Activated CD4-positive, alpha-beta T cell treated with anti-CD3 and anti-CD28 coated beads for 1 hour (primary cell): ENCODE data around the gene PRKCH.

Source experiments
- DNase-seq: peaks from one replicate; pipeline ENCODE4 v3.0.0-alpha.2; 2020

PRKCH gene

DNA sequence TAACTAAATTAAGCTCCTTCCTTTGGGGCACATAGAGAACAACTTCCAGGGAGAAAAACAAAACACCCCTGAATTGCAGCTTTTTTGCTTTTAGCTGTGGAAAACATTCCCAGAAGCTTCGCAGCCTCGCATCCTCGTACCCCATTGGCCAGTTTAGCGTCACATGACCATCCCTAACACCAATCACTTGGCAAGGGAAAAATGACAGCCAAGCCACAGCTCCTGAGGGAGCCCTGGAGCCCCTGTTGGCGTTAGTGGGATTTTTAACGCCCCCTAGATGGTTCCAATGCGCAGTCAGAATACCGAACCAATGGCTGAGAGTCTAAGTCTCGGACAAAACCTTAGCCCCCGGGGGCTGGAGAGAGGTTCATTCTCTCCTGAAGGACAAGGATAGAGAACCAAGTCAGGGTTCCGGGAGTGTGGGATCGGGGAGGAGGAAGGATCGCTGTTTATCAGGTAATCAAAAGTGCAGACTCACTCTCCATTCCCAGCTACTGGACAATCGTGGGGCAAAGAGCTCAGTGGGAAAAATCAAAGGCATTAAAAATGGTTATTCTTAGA lies 238.3 kb downstream of the PRKCH start:
- DNase-seq, result no peak

DNA sequence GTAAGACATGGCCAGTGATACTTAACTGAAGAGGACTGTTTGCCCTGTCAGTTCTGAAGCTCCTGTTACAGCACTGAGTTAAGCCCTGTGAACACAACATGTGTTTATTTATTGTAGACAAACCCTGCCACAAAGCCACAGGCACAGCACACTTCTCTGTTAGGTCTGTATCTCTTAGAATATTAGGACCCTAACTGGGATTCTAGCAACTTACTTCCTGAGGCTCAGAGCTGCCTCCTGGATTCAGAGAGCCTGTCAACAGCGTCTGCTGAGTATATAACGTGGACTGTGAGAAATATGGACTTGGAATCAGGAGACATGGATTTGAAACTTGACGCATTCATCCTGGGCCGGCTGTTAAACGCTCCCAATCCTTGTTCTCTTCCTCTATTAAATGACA lies 238.9 kb downstream of the PRKCH start:
- DNase-seq, result no peak

DNA sequence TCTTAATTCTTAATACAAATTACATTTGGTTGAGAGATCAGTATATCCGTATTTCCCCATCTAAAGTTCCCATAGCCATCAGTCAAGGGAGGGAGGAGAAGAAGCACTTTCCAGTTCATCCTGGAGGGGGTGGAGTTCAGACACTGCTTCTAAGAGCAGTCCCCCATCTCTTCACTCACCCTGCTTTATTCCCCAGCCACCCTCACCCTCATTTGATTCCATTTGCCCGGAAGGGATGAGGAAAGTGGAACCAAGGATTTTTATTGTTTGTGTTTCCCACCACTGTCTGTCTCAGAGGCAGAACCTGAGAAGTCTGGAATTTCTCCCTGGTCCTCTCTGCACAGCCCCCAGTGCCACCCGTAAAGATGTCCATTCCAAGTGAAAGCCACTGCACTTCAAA lies 239.7 kb downstream of the PRKCH start:
- no peak for DNase-seq

DNA sequence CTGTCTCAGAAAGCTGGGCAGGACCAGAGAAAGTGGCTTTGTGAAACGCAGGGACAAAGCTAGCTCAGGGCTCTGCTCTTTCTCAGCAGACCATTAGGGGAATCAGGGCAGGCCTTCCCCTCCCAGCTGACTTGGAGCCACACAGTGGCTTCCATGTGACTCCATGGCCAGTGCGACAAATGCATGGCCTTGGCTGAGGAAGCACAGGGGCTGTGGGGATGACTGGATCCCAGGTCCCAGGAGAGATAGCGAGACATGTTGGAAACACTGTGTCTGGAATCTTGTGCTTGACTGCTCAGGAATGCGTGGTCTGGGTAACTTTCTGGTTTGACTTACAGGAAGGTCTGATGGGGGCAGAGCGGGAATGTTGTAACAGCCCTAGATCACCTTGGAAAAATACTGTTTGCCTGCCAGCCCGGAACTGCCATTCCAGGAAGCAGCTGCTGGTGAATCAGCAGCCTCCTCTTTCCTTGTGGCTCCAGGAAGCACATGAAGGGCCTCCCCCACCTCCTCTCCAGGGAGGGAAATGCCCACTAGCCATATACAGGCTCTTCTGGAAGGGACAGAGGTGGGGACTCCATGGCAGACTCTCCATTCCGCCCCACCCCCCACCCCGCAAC lies 240.4 kb downstream of the PRKCH start:
- no peak for DNase-seq

DNA sequence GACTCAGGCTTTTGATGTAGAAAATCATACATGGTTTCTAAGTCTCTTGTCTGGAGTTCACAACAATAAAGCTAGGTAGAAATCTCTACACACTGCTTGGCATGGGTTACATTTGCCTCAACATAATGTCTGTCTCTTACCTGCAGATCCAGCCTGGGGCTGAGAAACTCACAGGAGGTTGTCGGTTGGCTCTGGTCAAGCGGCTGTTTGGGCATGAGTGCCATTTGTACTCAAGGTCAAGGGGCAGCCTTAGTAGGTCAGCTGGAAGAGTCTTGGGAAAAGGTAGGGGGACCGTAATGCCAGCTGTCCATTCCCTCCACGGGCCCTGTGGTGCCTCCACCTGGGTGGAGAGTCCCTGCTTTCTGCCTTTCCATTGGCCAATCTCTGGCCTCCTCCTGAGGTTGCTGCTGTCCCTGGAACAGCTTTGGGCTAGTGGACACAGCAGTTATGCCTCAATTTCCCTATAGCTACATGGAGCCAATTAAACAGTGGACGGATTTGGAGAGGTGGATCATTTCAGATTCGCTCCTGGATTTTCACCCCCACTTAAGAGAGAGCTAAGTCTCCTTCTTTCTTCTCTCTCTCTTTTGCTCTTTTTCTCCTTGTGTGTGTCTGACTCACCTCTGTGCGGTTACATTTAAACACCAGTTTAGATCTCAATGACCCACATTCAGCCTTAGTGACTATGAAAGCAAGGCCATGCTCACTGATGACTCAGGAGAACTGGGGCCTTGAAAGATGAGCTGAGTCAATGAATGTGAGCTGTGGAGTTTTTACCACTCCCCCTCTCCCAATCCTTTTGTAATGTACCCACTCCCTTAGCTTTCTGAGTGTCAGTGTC lies 241.2 kb downstream of the PRKCH start:
- no peak for DNase-seq

GRCh38 chr14:61563162-61563511 lies 241.8 kb downstream of the PRKCH start:
- no peak for DNase-seq

DNA sequence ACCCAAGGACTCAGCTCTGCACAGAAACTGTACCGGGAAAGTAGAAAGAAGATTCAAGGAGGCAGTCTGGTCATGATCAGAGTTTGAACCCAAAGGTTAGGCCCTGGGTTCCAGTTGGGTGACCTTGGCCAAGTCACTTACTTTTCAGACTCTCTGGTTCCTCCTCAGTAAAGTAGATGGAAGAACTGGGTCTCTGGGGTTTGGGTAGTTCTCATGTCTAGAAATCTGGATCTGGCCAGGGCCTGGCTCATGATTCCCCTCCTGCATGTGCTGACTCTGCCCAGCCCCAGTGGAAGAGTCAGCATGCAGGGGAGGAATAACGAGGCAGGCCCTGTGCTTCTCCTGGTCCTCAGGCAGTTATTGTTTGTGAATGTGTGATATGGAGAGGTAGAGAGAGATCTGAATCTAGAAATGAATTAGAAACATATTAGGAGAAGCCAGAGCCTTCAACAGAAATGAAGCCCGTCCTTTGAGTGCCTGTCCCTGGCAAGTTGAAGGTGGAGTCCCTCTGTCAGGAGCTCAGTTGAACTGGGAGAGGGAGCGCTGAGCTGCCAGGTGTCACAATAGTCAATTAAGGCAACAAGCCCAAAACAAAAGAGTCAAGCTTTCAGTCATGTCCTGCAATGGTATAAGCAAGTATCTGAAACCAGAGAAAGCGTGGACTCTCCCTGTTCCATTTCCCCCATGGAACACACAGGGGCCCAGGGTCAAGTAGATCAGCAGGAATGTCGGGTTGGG lies 242.7 kb downstream of the PRKCH start:
- DNase-seq, result no peak

DNA sequence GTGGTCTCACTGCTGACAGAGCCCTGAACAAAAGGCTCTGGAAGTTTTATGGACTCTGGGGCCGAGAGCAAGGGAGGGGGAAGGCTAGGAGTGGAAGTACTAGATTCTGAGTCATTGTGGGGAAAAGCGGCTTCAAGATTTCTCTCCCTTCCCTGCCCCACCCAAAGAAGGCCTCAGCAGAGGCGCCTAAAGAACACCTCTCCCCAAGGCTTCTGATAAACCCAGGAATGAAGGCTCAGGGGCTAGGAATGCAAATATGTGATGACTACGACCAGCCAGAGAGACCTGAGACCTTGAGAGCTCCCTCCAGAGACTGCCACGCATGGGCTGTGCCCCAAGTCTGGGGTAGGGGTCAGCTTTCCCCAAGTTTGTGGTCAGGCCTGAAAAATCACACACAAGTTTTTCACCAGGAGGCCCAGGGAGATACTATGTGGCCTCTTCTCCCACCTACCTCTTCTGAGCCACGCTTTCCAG lies 243.3 kb downstream of the PRKCH start:
- no peak for DNase-seq

DNA sequence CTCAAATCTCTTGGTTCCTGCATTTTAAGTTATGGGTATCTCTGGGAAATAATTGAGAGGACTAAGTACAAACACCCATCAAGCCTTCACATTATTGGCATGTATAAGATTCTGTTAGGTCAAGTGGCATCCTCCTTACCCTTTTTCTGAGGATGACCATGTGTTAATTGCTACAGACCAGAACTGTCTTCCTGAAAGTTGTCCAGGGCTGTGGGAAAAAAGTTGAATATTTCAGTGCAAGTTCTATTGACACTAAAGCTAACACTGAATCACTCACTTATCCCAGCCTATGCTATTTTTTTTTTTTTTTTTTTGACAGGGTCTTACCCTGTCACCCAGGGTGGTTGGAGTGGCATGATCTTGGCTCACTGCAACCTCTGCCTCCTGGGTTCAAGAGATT lies 243.8 kb downstream of the PRKCH start:
- DNase-seq, result no peak

DNA sequence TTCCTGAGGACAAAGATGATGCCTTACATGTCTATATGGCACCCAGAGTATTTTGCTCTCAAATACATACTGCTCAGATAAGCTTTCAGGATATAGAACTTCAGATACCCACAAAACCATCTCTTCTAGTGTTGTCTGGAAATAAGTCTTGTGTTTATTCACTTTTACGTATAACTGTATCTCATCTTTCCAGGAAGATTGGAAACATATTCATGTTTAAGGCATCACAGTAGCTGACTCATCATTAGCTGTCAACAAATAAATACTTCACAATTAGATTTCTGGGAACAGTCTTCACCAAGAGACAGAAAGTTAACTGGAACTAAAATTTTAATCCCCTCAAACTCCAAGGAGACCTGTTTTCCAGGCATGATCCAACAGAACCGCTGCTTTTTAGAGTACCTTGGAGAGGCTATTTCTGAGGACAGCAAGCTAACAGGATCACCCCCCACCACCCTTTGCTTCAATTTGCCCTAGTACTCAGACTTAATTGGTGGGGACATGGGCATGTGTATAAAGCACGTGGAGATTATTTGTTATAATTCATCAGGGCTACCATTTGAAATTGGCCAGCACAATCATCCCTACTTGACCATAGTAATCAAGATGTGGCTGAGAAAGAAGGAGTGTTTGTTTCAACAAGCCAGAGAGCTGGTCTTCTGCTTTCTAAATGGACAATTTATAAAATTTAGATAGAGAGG lies 244.6 kb downstream of the PRKCH start:
- no peak for DNase-seq

DNA sequence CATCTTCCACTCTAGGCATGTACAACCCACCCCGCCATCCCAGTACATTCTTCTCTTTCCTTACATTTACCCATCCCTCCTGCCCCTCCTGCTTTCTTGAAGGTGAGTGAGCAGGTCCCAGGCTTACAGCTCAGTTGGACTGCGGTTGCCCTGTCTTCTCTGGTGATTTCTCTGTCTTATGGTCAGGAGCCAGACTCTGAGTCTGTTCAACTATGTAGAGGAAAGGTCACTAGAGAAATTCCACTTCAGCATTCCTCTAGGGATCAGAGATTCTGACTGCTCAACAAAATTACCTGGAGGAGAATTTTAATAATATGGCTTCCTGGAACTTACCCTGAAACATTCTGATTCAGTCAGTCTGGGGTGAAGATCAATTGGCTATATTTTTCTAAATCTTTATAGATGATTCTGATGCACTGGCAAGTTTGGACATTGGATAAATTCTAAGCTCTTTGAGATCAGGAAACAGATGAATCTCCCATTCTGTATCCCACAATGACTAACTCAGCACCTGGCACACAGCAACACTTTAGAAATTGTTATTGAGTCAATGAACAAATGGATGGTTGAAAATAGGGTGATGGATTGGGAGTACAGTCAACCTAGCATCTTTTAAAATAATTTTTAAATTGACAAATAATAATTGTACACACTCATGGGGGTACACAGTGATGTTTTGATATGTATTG lies 245.3 kb downstream of the PRKCH start:
- no peak for DNase-seq

DNA sequence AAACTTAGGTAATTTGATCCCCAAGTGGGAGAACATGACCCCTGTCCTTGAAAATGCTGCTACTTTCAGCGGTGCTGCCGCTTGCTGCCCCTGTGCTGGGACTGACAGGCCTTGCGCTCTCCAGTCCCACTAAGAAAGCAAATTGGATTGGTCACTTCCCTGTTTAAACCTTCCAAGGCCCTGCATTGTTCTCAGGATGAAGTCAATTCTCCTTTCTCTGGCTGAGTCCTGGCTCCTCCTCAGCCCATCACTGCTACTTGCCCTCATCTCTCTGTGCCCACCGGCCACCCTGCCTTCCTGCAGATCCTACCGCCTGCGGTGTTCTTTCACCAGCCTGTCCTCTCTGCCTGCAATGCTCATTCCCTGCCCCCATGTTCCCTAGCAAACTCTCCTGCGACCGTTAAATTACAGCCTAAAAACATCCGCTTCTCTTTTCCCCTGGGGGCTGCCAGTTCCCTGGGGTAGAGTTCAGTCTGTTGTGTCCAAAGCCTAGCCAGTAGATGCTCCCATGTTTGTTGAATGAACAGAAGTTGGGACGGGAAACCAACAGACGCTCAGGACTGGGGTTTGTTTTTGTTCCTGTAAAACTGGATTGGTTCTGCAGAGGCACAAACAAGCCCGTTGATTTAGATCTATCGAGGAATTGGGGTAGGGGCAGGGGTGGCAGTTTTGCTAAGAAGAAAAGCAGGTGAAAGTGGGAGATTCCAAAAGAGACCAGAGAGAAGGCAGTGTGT lies 246.6 kb downstream of the PRKCH start:
- DNase-seq, result no peak

DNA sequence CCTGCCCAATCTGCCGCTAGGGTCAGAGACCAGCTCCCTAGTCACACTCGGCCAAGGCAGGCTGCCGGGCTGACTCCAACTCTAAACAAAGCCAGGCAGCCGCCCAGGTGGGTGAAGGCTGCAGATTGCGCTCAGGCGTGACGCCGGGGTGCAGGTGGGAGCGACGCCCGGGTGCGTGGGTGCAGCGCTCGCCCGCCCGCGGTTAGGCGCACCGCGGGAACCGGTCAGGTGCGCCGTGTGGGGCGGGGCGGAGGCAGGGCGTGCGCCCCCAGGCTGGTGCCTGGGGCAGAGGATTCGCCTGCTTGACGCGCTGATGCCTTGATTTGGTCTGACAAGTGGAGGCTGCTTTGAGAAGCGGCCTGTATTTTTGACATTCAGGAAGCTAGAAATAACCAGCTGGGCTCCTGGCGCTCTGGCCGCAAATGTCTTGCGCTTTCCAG lies 247.2 kb downstream of the PRKCH start:
- peak; percentile 37 for DNase-seq

GRCh38 chr14:61569308-61569707 lies 247.9 kb downstream of the PRKCH start:
- no peak for DNase-seq

- no peak for DNase-seq
Observed at GRCh38 chr14:61569812-61570548, 248.6 kb downstream of the PRKCH start.

DNA sequence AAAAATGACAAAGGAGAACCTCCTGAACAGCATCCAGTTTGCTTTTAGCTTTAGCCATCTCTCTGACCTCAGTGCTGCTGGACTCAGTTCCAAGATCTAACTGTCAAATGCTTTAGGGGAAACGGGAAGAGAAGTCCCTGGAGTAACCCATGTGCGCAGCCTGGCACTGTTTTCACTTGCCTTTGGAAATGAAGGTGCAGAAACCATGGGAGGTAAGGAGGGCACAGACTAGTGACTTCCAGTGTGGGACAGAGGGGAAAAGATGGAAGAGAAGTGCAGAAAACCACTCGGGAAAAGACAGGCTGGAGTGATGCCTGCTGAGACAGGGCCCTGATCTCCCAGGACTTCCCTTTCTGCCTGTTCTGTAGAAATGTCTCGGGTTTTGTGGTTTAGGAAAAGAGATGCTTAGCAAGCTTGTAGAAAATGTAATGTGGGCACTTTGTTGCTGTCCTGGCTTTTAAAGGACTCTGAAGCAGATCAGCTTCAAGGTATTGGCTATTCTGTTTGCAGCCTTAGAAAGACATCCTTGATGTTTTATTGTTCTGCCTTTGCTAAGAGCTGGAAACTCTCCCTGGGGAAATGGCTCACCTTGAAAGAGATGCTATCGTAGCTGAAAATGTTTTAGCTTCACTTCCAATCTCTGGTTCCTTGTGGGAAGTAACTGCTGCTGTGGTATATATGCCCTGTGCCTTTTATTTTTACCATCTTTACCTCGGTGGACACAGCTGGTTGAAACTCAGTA lies 249.3 kb downstream of the PRKCH start:
- DNase-seq, result no peak

- DNase-seq, result no peak
Observed at GRCh38 chr14:61571917-61572316, 250.5 kb downstream of the PRKCH start.

GRCh38 chr14:61573321-61573720 lies 251.9 kb downstream of the PRKCH start:
- no peak for DNase-seq

- DNase-seq, result no peak
Observed at GRCh38 chr14:61573748-61574513, 252.6 kb downstream of the PRKCH start.
